Liver (tissue), 9 donors: ENCODE results near the gene RNF135. TPM values are rescaled to one million over a fixed set of nuclear protein-coding genes. Genes with fewer than 3 reads are reported as not detected.

Experiments used
- DNase-seq: peaks from one replicate; pipeline ENCODE4 v3.0.0-alpha.2; 2017; ENCODE audit warnings: low spot score
- H3K27ac ChIP-seq, 2 donors: one replicate each; pipeline ENCODE4 v1.7.0; 2013; ENCODE audit warnings: inconsistent platforms in 2 of 2, low read length in 2 of 2, control low read depth in 1 of 2, low read depth in 1 of 2, mild to moderate bottlenecking in 1 of 2
- H3K27me3 ChIP-seq, 4 donors: one replicate each; pipeline versions ENCODE4 v1.6.1 to v1.7.0; 2013; ENCODE audit warnings: low read length in 3 of 4, inconsistent platforms in 1 of 4, mild to moderate bottlenecking in 1 of 4, moderate library complexity in 1 of 4; ENCODE audit not compliant: control insufficient read depth in 4 of 4, insufficient read depth in 4 of 4
- H3K36me3 ChIP-seq, 4 donors: one replicate each; pipeline versions ENCODE4 v1.6.1 to v1.7.0; 2013; ENCODE audit warnings: low read length in 3 of 4, mild to moderate bottlenecking in 3 of 4, low read depth in 1 of 4, moderate library complexity in 1 of 4; ENCODE audit not compliant: control insufficient read depth in 4 of 4, insufficient read depth in 3 of 4
- H3K4me1 ChIP-seq, 4 donors: one replicate each; pipeline versions ENCODE4 v1.6.1 to v1.7.0; 2013; ENCODE audit warnings: low read length in 3 of 4, mild to moderate bottlenecking in 3 of 4, moderate library complexity in 1 of 4; ENCODE audit not compliant: control insufficient read depth in 4 of 4, insufficient read depth in 4 of 4
- H3K4me3 ChIP-seq, 3 donors: one replicate each; pipeline versions ENCODE4 v1.6.1 to v1.7.0; 2013; ENCODE audit warnings: low read length in 3 of 3, control low read depth in 1 of 3, low read depth in 1 of 3, mild to moderate bottlenecking in 1 of 3
- H3K9ac ChIP-seq, 2 donors: one replicate each; pipeline ENCODE4 v1.7.0; 2013; ENCODE audit warnings: low read length in 2 of 2, mild to moderate bottlenecking in 2 of 2, moderate library complexity in 2 of 2, control low read depth in 1 of 2, low read depth in 1 of 2
- H3K9me3 ChIP-seq, 4 donors: one replicate each; pipeline versions ENCODE4 v1.6.1 to v1.7.0; 2013; ENCODE audit warnings: low read length in 3 of 4; ENCODE audit not compliant: control insufficient read depth in 4 of 4
- ATF3 ChIP-seq: IDR thresholded peaks from 2 replicates; pipeline ENCODE4 v1.6.1; 2016; ENCODE audit warnings: antibody characterized with exemption
- EGR1 ChIP-seq, 2 donors: IDR thresholded peaks; 2 replicates each; pipeline ENCODE4 v1.6.1; 2016 to 2018; ENCODE audit warnings: antibody characterized with exemption in 2 of 2, low read depth in 2 of 2
- FOXA1 ChIP-seq: IDR thresholded peaks from 2 replicates; pipeline ENCODE4 v1.6.1; 2016; ENCODE audit warnings: antibody characterized with exemption
- FOXA2 ChIP-seq: IDR thresholded peaks from 2 replicates; pipeline ENCODE4 v1.6.1; 2016; ENCODE audit warnings: antibody characterized with exemption
- GABPA ChIP-seq, 2 donors: IDR thresholded peaks in 1 of 2; conservative IDR thresholded peaks in 1 of 2; 2 replicates each; pipeline ENCODE4 v1.6.1; 2016; ENCODE audit warnings: antibody characterized with exemption in 2 of 2, mild to moderate bottlenecking in 1 of 2, moderate library complexity in 1 of 2
- JUND ChIP-seq, 2 donors: IDR thresholded peaks; 2 replicates each; pipeline ENCODE4 v1.6.1; 2016; ENCODE audit warnings: antibody characterized with exemption in 2 of 2
- MAX ChIP-seq: IDR thresholded peaks from 2 replicates; pipeline ENCODE4 v1.6.1; 2016; ENCODE audit warnings: antibody characterized with exemption
- RAD21 ChIP-seq, 2 donors: IDR thresholded peaks; 2 replicates each; pipeline ENCODE4 v1.6.1; 2016; ENCODE audit warnings: antibody characterized with exemption in 2 of 2, mild to moderate bottlenecking in 2 of 2
- RXRA ChIP-seq, 2 donors: IDR thresholded peaks; 2 replicates each; pipeline ENCODE4 v1.6.1; 2017 to 2018; ENCODE audit warnings: antibody characterized with exemption in 2 of 2, mild to moderate bottlenecking in 1 of 2
- SP1 ChIP-seq: IDR thresholded peaks from 2 replicates; pipeline ENCODE4 v1.6.1; 2018; ENCODE audit warnings: antibody characterized with exemption, mild to moderate bottlenecking
- TAF1 ChIP-seq: conservative IDR thresholded peaks from 2 replicates; pipeline ENCODE4 v1.6.1; 2016; ENCODE audit warnings: antibody characterized with exemption, mild to moderate bottlenecking
- ZBTB33 ChIP-seq: IDR thresholded peaks from 2 replicates; pipeline ENCODE4 v1.6.1; 2016; ENCODE audit warnings: antibody characterized with exemption
- WGBS: extraction: QIAGEN DNeasy Blood & Tissue Kit; methylation state at CpG from one replicate; pipeline ENCODE4 v1.1.7; 2013; 5-methylcytosine and 5-hydroxymethylcytosine counted together
- polyA plus RNA-seq, 2 donors: library from polyadenylated mRNA; stranded (reverse) in 1 of 2; unstranded in 1 of 2; fragments of 200-250 nt in 1 of 2; fragments of >200 nt in 1 of 2; fragmentation: Nextera tagmentation in 1 of 2; extraction: Ambion mirVana in 1 of 2; gene quantifications; one replicate each; pipeline versions ENCODE4 v1.2.1 to v1.2.3, GENCODE V29; 2013 to 2015
- total RNA-seq, 2 donors: library from RNA; depleted of rRNA; stranded (reverse); fragments of >200 nt; gene quantifications; one replicate each; pipeline ENCODE4 v1.2.3, GENCODE V29; 2014
- TF ChIP-seq, protein P1 (sequence below): IDR thresholded peaks from 2 replicates; pipeline ENCODE4 v1.6.1; 2016; ENCODE audit warnings: antibody characterized with exemption, mild to moderate bottlenecking
- TF ChIP-seq, protein P2 (sequence below): fragments of 150-350 bp; IDR thresholded peaks from 2 replicates; pipeline ENCODE4 v1.5.1; 2017; ENCODE audit warnings: improper control_type of control experiment, low read depth, low read length; ENCODE audit not compliant: missing input control
- donor health status: healthy.
- donor health status: healthy.
- donor health status: healthy.
- donor health status: healthy.
- donor health status: healthy.

The RNF135 gene
- total and polyA plus RNA-seq, 4 donors, result 3.4 to 5.5 (median 3.7) TPM

DNA sequence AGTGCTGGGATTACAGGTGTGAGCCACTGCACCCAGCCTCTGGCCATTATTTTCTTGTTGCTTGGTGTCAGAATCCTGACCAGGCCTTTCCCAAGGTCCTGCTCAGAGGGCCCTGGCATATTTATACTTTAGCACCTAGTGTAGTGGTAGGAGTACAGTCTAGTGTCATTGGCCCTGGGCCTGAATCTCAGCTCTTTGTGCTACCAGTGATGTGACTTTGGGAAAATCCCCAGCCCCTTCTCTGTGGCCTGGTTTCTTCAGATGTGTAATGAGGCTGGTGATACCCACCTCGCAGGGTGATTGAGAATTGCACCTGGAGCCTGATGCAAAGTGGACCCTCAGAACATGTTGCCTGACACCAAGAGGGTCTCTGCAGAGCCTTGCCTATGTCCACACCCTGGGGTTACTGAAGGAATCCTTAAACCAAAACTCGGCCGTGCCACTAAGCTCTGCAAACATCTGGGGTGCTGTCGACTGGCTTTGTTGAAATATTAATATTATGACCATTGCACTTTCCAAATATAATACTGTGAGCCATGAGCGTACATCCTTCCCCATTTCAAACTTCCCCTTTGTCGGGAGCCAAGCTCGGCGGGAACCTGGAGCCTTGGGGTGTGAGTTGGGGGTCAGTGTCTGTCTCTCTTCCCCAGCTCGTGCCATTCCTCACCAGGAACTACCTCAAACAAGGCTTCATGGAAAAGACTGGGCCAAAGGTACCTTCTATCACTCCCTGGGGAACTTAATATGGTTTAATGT lies 18.0 kb upstream of the RNF135 start:
- Histone ChIP-seq H3K4me3 (no peak overlapping the region), H3K9ac (no peak overlapping the region), H3K9me3 (no peaks in the 10 kb centered on the region), H3K4me1 (peaks cover 0 to 9% (median 4%) of the 10 kb centered on the region in 4 donors), H3K27me3 (no peaks in the 10 kb centered on the region), H3K36me3 (no peaks in the 10 kb centered on the region), H3K27ac (no peak overlapping the region)
- TF ChIP-seq ATF3 (no peak), GABPA (IDR thresholded peaks at IDR 0.05 in 1 of 2, conservative IDR thresholded peaks at IDR 0.05 in 1 of 2) (no peak), FOXA1 (no peak), MAX (no peak), RXRA (IDR thresholded peaks at IDR 0.05) (no peak), EGR1 (IDR thresholded peaks at IDR 0.05; ENCODE audit: low read depth in 2 of 2) (no peak), SP1 (no peak), ZBTB33 (no peak), RAD21 (IDR thresholded peaks at IDR 0.05) (no peak), TAF1 (no peak), JUND (IDR thresholded peaks at IDR 0.05) (no peak), FOXA2 (no peak)
- TF ChIP-seq, protein P1, sequence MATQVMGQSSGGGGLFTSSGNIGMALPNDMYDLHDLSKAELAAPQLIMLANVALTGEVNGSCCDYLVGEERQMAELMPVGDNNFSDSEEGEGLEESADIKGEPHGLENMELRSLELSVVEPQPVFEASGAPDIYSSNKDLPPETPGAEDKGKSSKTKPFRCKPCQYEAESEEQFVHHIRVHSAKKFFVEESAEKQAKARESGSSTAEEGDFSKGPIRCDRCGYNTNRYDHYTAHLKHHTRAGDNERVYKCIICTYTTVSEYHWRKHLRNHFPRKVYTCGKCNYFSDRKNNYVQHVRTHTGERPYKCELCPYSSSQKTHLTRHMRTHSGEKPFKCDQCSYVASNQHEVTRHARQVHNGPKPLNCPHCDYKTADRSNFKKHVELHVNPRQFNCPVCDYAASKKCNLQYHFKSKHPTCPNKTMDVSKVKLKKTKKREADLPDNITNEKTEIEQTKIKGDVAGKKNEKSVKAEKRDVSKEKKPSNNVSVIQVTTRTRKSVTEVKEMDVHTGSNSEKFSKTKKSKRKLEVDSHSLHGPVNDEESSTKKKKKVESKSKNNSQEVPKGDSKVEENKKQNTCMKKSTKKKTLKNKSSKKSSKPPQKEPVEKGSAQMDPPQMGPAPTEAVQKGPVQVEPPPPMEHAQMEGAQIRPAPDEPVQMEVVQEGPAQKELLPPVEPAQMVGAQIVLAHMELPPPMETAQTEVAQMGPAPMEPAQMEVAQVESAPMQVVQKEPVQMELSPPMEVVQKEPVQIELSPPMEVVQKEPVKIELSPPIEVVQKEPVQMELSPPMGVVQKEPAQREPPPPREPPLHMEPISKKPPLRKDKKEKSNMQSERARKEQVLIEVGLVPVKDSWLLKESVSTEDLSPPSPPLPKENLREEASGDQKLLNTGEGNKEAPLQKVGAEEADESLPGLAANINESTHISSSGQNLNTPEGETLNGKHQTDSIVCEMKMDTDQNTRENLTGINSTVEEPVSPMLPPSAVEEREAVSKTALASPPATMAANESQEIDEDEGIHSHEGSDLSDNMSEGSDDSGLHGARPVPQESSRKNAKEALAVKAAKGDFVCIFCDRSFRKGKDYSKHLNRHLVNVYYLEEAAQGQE, result no peak
- TF ChIP-seq, protein P2, sequence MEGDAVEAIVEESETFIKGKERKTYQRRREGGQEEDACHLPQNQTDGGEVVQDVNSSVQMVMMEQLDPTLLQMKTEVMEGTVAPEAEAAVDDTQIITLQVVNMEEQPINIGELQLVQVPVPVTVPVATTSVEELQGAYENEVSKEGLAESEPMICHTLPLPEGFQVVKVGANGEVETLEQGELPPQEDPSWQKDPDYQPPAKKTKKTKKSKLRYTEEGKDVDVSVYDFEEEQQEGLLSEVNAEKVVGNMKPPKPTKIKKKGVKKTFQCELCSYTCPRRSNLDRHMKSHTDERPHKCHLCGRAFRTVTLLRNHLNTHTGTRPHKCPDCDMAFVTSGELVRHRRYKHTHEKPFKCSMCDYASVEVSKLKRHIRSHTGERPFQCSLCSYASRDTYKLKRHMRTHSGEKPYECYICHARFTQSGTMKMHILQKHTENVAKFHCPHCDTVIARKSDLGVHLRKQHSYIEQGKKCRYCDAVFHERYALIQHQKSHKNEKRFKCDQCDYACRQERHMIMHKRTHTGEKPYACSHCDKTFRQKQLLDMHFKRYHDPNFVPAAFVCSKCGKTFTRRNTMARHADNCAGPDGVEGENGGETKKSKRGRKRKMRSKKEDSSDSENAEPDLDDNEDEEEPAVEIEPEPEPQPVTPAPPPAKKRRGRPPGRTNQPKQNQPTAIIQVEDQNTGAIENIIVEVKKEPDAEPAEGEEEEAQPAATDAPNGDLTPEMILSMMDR, result no peak
- DNase-seq, result no peak
- 82% methylated on average over 9 of the region's 9 CpGs for WGBS
